Measurements from ENCODE around the gene HOXD4.

The HOXD4 gene

DNA sequence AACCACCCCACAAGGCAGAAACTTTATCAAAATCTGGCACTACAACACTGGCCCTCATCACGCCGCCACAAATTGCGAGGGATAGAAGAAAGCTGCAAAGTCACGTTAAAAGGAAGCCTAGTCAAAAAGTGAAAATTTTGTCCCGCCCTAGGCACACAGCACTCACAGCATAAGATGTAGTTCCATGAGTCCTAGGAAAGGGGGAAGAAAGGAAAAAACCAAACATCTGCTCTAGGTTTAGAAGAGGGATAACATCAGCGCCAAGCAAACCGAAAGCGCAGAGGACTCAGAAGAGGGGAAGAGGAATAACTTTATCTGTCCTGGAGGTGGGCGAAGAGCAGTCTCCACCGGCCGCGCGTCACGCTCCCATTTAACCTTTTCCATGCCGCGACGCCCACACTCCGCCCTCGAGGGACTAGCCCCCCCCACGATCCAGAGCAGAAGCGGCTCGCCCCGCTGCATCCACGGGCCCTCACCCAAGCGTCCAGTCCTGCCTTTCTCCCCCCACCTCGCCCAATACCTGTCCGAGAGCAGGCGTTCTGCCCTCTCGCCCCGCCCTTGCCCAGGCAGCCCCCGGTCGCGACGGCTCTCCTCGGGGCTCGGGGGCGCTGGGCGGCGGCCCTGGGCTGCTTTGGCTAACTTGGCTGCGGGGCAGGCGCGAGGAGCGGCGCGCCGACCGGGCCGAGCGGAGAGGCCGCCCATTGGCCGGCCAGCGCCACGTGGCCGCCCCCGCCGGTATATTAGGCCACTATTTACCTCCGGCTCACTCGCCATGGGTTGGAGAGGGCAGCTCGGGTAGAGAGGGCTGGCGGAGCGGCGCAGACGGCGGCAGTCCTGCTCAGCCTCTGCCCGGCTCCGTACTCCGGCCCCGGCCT, 36.8 kb downstream of the HOXD4 start, which contains the start of gene HOXD1:
HOXD1 (plus strand) TSS at position 770 of the 875 bp plus-strand sequence. CDS start 134 bp downstream, outside the sequence.
- no peak for DNase-seq (ENCODE audit: low read depth)

DNA sequence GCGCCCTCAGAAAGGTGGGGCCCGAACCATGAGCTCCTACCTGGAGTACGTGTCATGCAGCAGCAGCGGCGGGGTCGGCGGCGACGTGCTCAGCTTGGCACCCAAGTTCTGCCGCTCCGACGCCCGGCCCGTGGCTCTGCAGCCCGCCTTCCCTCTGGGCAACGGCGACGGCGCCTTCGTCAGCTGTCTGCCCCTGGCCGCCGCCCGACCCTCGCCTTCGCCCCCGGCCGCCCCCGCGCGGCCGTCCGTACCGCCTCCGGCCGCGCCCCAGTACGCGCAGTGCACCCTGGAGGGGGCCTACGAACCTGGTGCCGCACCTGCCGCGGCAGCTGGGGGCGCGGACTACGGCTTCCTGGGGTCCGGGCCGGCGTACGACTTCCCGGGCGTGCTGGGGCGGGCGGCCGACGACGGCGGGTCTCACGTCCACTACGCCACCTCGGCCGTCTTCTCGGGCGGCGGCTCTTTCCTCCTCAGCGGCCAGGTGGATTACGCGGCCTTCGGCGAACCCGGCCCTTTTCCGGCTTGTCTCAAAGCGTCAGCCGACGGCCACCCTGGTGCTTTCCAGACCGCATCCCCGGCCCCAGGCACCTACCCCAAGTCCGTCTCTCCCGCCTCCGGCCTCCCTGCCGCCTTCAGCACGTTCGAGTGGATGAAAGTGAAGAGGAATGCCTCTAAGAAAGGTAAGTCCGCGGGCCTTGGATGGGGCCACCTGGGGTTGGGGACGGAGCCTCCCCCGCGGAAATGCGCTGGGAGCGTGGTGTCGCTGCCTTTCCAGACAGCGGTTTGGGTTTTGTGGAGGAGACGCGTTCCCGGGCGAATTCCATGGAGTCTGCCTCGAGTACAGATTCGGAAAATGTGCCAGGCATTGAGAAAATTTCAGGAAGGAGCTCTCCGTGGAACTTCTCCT, 37.7 kb downstream of the HOXD4 start:
- no peak for DNase-seq (ENCODE audit: low read depth)

GRCh38 chr2:176189681-176190641, 38.6 kb downstream of the HOXD4 start:
- DNase-seq (ENCODE audit: low read depth) = no peak

DNA sequence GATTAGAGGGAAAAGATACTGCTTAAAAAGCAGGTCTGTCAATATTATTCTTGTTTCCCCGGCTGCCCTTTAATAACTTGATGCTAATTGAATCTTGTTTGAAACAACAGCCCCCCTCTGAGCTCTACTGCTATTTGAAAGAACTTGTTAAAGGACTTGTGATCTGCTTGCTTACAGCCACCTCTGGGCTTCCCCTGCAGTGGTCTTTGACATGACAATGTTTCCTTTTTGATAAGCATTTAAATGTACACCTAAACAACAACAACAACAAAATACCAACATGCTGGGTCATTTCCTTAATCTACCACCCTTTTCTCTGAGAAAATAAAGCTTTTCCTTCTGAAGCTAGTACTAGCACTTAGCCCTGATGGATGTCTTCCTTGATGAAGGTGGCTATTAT, 41.0 kb downstream of the HOXD4 start:
- no peak for DNase-seq (ENCODE audit: low read depth)

GRCh38 chr2:176193048-176193447, 41.7 kb downstream of the HOXD4 start:
- no peak for DNase-seq (ENCODE audit: low read depth)

DNA sequence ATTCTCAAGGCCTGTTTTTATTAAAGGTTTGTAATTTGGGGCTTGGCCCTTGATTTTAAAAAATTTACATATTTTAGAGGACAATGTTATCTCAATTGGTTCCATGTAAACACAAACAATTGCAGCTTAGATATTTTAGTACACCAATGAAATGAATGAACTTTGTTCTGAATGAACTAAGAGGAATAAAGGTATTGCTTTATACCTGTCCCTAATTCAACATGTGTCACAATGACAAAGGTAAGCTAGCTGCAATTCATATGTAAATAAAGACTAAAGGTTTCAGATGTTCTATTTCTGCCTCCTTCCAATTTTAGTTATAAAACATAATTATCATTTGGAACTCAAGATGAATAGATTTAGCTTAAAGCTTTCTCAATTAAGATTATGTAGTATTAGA, 48.6 kb downstream of the HOXD4 start:
- no peak for DNase-seq (ENCODE audit: low read depth)

- no peak for DNase-seq (ENCODE audit: low read depth)
Measured at GRCh38 chr2:176200971-176201370, 49.6 kb downstream of the HOXD4 start.

DNA sequence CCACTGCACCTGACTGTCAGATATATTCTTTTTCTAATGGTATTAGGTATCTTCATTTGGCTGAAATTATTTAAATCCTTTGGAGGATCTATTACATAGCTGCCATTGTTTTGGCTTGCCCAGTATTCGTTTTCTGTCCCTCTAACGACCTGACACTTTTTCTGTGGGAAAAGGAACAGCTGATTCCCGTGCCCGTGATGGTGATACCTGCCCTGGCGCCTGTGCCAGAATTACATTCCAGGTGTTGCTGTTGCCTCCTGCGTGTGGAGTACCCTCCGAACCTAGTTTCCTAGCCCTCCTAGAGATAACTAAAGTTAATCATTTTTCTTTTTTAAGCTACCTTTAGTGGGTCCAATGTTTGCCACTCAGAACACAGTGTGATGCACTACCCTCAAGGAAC, 51.1 kb downstream of the HOXD4 start:
- DNase-seq (ENCODE audit: low read depth) = no peak

Data from non-pigmented ciliary epithelial cell (primary cell).